Vagina (tissue), 2 donors: ENCODE results near the gene DUSP23. TPM values are rescaled to one million over a fixed set of nuclear protein-coding genes. Genes with fewer than 3 reads are reported as not detected.

Experiments used
- DNase-seq, 2 donors: peaks; one replicate each; pipeline ENCODE4 v3.0.0-alpha.2; 2017; ENCODE audit errors: extremely low spot score in 2 of 2
- H3K27ac ChIP-seq: fragments of 200-600 bp; sonication (generic); one replicate; pipeline ENCODE4 v1.5.1; 2019
- H3K27me3 ChIP-seq: fragments of 200-600 bp; sonication (generic); one replicate; pipeline ENCODE4 v1.5.1; 2019
- H3K36me3 ChIP-seq, 2 donors: fragments of 200-600 bp; sonication (generic); one replicate each; pipeline ENCODE4 v1.5.1; 2017 to 2019
- H3K4me1 ChIP-seq: fragments of 200-600 bp; sonication (generic); one replicate; pipeline ENCODE4 v1.5.1; 2019
- H3K4me3 ChIP-seq, 2 donors: fragments of 200-600 bp; sonication (generic); 1 replicate in 1 of 2; 2 replicates in 1 of 2; pipeline ENCODE4 v1.5.1; 2016 to 2019
- H3K9me3 ChIP-seq: fragments of 200-600 bp; sonication (generic); one replicate; pipeline ENCODE4 v1.5.1; 2019
- CTCF ChIP-seq, 3 experiments: fragments of 450-650 bp in 2 of 3; fragments of 200-600 bp in 1 of 3; sonication (generic) in 1 of 3; IDR thresholded peaks; one replicate each; pipeline ENCODE4 v1.5.1; 2017 to 2019; ENCODE audit warnings: antibody characterized with exemption in 3 of 3, mild to moderate bottlenecking in 2 of 3, moderate library complexity in 2 of 3
- POLR2A ChIP-seq, 2 donors: fragments of 450-650 bp; IDR thresholded peaks; one replicate each; pipeline ENCODE4 v1.6.1; 2017; ENCODE audit warnings: antibody characterized with exemption in 2 of 2, mild to moderate bottlenecking in 2 of 2, moderate library complexity in 2 of 2
- POLR2AphosphoS5 ChIP-seq, 2 donors: sonication (generic); formaldehyde crosslinking; IDR thresholded peaks; one replicate each; pipeline ENCODE4 v1.9.0; 2017; ENCODE audit warnings: antibody characterized with exemption in 2 of 2, mild to moderate bottlenecking in 2 of 2, low read depth in 1 of 2; ENCODE audit not compliant: insufficient read depth in 1 of 2
- intact Hi-C: fragments of 100-400 bp; cut with DNase I; formaldehyde crosslinking; loops from one replicate; pipeline ENCODE4 v1.15.1; 2023
- total RNA-seq: library from RNA; depleted of rRNA; stranded (reverse); fragments of >200 nt; gene quantifications from one replicate; pipeline ENCODE4 v1.2.3, GENCODE V29; 2016

Gene DUSP23
- total RNA-seq, 1 donor from 2014 or later, result 106 TPM

- intact Hi-C loops, result no loop called here
- H3K9me3 ChIP-seq, result no peaks in the 10 kb centered on the region
- peaks cover 7% of the 10 kb centered on the region for H3K4me1 ChIP-seq
- H3K4me3 ChIP-seq, result no peak within 1 kb of the TSS
- H3K27ac ChIP-seq, result no peak within 1 kb of the TSS
- H3K27me3 ChIP-seq, result no peaks in the 10 kb centered on the region
- no peak for TF ChIP-seq CTCF (IDR thresholded peaks at IDR 0.05)
- no peak for TF ChIP-seq POLR2A (IDR thresholded peaks at IDR 0.05)
- no peak for TF ChIP-seq POLR2AphosphoS5 (IDR thresholded peaks at IDR 0.05; ENCODE audit: insufficient read depth in 1 of 2, low read depth in 1 of 2)
- no peak for DNase-seq
- no peaks in the 10 kb centered on the region for H3K36me3 ChIP-seq
Measured at GRCh38 chr1:159826441-159827101, 45.8 kb downstream of the DUSP23 start, which contains the start of gene SLAMF8. Gene SLAMF8, plus strand, starts transcription at chr1:159826873. Its CDS starts 26 bp downstream, at chr1:159826899.

GRCh38 chr1:159827102-159827490 is 46.3 kb downstream of the DUSP23 start:
- H3K27ac ChIP-seq, result no peak overlapping the region
- peaks cover 7% of the 10 kb centered on the region for H3K4me1 ChIP-seq
- no peak overlapping the region for H3K4me3 ChIP-seq
- H3K27me3 ChIP-seq, result no peaks in the 10 kb centered on the region
- intact Hi-C loops, result no loop called here
- no peak for DNase-seq
- no peaks in the 10 kb centered on the region for H3K36me3 ChIP-seq
- H3K9me3 ChIP-seq, result no peaks in the 10 kb centered on the region
- no peak for TF ChIP-seq POLR2AphosphoS5 (IDR thresholded peaks at IDR 0.05; ENCODE audit: insufficient read depth in 1 of 2, low read depth in 1 of 2)
- no peak for TF ChIP-seq CTCF (IDR thresholded peaks at IDR 0.05)
- no peak for TF ChIP-seq POLR2A (IDR thresholded peaks at IDR 0.05)

GRCh38 chr1:159827549-159827948 is 46.8 kb downstream of the DUSP23 start:
- no peak overlapping the region for H3K4me3 ChIP-seq
- no peaks in the 10 kb centered on the region for H3K36me3 ChIP-seq
- no peak for TF ChIP-seq CTCF (IDR thresholded peaks at IDR 0.05)
- no peak for TF ChIP-seq POLR2AphosphoS5 (IDR thresholded peaks at IDR 0.05; ENCODE audit: insufficient read depth in 1 of 2, low read depth in 1 of 2)
- no peak for TF ChIP-seq POLR2A (IDR thresholded peaks at IDR 0.05)
- H3K4me1 ChIP-seq, result peaks cover 7% of the 10 kb centered on the region
- DNase-seq, result no peak
- no peaks in the 10 kb centered on the region for H3K9me3 ChIP-seq
- no peak overlapping the region for H3K27ac ChIP-seq
- no peaks in the 10 kb centered on the region for H3K27me3 ChIP-seq
- intact Hi-C loops, result no loop called here

GRCh38 chr1:159828176-159828575 is 47.4 kb downstream of the DUSP23 start:
- no peak overlapping the region for H3K27ac ChIP-seq
- intact Hi-C loops, result no loop called here
- TF ChIP-seq POLR2A (IDR thresholded peaks at IDR 0.05) (no peak), CTCF (IDR thresholded peaks at IDR 0.05) (no peak), POLR2AphosphoS5 (IDR thresholded peaks at IDR 0.05; ENCODE audit: insufficient read depth in 1 of 2, low read depth in 1 of 2) (no peak)
- no peak overlapping the region for H3K4me3 ChIP-seq
- DNase-seq, result no peak
- H3K9me3 ChIP-seq, result no peaks in the 10 kb centered on the region
- H3K27me3 ChIP-seq, result no peaks in the 10 kb centered on the region
- H3K4me1 ChIP-seq, result peaks cover 4% of the 10 kb centered on the region
- H3K36me3 ChIP-seq, result no peaks in the 10 kb centered on the region

GRCh38 chr1:159828581-159829272 is 48.0 kb downstream of the DUSP23 start:
- H3K27me3 ChIP-seq, result no peaks in the 10 kb centered on the region
- H3K27ac ChIP-seq, result no peak overlapping the region
- H3K4me3 ChIP-seq, result no peak overlapping the region
- TF ChIP-seq POLR2A (IDR thresholded peaks at IDR 0.05), result no peak
- H3K36me3 ChIP-seq, result no peaks in the 10 kb centered on the region
- H3K9me3 ChIP-seq, result no peaks in the 10 kb centered on the region
- no peaks in the 10 kb centered on the region for H3K4me1 ChIP-seq
- intact Hi-C loops, result no loop called here
- no peak for DNase-seq
